Measurements from ENCODE around the gene RCSD1.

DNA sequence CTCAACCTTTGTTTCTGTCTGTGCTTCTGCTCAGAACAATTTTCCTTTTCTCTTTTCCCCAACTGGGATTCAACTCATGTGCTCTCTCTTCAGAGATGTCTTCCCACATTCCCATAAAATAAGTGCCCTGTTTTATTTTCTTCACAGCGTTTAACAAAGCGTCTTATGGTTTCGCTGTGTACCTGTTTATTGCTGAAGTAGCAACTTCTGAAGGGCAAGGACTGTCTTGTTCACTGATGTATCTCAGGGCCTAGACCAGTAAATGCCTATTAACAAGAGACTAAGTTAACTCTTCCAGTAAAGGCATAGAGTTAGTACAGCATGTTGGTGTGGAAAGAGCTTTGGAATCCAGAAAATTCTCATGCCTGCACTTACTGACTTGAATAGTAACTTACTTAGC lies 48.8 kb downstream of the RCSD1 start:
- no peak for TF ChIP-seq TCF12 (IDR thresholded peaks at IDR 0.05; ENCODE audit: low read depth)
- no peak for TF ChIP-seq FOXM1 (IDR thresholded peaks at IDR 0.05; ENCODE audit: borderline replicate concordance, low read depth)
- no peak for TF ChIP-seq EP300 (IDR thresholded peaks at IDR 0.05; ENCODE audit: borderline replicate concordance)
- no peak for TF ChIP-seq RAD21 (IDR thresholded peaks at IDR 0.05; ENCODE audit: low read depth)
- TF ChIP-seq, protein P1, sequence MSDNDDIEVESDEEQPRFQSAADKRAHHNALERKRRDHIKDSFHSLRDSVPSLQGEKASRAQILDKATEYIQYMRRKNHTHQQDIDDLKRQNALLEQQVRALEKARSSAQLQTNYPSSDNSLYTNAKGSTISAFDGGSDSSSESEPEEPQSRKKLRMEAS (IDR thresholded peaks at IDR 0.05) = no peak
- no peak for TF ChIP-seq YY1 (IDR thresholded peaks at IDR 0.05; ENCODE audit: low read depth)
- TF ChIP-seq CEBPB (IDR thresholded peaks at IDR 0.05) = no peak
- no peak for TF ChIP-seq ZBTB7A (IDR thresholded peaks at IDR 0.05; ENCODE audit: low read depth)
- TF ChIP-seq TEAD4 (IDR thresholded peaks at IDR 0.05) = no peak
- TF ChIP-seq, protein P2, sequence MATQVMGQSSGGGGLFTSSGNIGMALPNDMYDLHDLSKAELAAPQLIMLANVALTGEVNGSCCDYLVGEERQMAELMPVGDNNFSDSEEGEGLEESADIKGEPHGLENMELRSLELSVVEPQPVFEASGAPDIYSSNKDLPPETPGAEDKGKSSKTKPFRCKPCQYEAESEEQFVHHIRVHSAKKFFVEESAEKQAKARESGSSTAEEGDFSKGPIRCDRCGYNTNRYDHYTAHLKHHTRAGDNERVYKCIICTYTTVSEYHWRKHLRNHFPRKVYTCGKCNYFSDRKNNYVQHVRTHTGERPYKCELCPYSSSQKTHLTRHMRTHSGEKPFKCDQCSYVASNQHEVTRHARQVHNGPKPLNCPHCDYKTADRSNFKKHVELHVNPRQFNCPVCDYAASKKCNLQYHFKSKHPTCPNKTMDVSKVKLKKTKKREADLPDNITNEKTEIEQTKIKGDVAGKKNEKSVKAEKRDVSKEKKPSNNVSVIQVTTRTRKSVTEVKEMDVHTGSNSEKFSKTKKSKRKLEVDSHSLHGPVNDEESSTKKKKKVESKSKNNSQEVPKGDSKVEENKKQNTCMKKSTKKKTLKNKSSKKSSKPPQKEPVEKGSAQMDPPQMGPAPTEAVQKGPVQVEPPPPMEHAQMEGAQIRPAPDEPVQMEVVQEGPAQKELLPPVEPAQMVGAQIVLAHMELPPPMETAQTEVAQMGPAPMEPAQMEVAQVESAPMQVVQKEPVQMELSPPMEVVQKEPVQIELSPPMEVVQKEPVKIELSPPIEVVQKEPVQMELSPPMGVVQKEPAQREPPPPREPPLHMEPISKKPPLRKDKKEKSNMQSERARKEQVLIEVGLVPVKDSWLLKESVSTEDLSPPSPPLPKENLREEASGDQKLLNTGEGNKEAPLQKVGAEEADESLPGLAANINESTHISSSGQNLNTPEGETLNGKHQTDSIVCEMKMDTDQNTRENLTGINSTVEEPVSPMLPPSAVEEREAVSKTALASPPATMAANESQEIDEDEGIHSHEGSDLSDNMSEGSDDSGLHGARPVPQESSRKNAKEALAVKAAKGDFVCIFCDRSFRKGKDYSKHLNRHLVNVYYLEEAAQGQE (IDR thresholded peaks at IDR 0.05; ENCODE audit: low read depth) = no peak
- no peak for TF ChIP-seq CREB1 (IDR thresholded peaks at IDR 0.05; ENCODE audit: low read depth)
- TF ChIP-seq TAF1 (IDR thresholded peaks at IDR 0.05; ENCODE audit: low read depth) = no peak
